Amniotic epithelial cell (primary cell): ENCODE results near the gene AK4.
"Not testable (repeated sequence)": the region's sequence is repeated elsewhere in the genome, so short reads cannot be mapped to it uniquely, and the experiment has no call there.

Experiments
- DNase-seq: peaks from one replicate; pipeline ENCODE4 v3.0.0-alpha.2; 2010; ENCODE audit warnings: low read depth

AK4 gene

DNA sequence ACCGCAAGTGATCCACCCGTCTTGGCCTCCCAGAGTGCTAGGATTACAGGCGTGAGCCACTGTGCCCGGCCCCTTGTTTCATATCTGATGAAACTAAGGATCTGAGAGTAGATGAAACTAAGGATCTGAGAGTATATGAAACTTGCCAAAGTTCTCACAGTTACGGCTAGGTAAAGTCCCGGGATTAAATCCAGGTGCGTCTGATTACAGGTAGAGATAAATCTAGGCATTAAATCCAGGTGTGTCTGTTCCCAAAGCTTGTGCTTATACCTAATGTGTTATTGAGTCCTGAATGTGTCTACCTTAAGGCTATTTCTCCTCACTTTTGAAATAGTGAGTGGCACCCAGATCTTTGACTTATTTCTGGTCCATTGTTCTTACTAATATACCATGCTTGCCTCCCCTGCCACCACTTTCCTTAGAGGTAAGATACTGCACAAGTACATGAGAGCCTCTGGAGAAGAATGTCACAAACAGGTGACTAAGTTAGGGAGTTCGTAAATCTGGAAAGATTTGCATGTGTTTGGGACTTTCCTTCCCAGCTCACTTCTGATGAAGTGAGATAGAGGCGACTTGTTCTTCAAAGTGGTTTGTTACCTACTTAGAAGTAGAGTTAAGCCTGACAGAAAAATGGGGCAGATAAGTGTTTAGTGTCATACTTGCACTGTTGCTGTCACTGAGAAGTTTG lies 66.5 kb downstream of the AK4 start:
- no peak for DNase-seq

DNA sequence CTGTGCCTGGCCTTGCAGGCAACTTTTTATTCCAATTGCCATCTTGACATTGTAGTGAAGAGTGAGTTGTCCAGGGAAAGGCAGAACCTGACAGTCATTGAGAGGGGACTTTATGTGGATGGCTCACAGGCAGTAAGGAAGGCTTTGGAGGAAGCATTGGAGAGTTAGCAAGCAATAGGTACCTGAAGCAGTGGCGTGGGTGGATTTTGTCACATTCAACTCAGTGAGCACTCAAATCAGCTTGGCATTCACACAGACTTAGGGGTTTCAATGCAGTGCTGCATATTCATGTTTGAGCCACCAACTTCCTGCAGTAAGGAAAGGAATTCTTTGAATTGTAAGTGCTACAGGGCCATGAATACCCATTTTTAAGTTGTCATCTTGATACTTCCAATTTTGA lies 69.0 kb downstream of the AK4 start:
- DNase-seq = no peak

DNA sequence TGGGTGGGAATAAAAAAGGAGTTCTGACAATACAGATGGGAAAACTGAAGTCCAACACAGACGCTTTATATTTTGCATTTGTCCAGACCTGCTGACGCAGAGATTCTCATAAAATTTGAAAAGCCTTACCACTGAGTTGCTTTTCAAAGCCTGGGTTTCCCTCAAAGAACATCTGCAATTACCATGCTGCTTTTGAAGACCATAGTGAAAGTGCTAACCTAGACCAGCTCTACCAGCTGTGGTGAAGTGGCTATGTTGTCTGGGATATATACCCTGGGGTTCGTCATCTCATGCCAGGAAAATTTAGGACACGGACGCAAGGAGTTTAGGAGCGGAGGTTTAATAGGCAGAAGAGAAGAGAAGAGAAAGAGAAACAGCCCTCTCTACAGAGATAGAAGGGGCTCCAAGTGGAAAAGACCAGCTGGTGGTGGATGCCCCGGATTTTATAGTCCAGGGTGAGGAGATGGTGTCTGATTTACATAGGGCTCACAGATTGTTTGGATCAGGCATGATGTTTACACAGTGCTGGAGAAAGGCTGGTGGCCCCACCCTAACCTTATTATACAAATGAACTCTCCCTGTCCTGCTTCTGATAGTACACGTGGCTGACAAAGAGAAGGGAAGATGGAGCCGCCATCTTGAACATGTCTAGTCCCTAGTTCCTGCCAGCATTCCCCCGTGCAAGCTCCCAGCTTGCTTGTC lies 73.8 kb downstream of the AK4 start:
- no peak for DNase-seq

DNA sequence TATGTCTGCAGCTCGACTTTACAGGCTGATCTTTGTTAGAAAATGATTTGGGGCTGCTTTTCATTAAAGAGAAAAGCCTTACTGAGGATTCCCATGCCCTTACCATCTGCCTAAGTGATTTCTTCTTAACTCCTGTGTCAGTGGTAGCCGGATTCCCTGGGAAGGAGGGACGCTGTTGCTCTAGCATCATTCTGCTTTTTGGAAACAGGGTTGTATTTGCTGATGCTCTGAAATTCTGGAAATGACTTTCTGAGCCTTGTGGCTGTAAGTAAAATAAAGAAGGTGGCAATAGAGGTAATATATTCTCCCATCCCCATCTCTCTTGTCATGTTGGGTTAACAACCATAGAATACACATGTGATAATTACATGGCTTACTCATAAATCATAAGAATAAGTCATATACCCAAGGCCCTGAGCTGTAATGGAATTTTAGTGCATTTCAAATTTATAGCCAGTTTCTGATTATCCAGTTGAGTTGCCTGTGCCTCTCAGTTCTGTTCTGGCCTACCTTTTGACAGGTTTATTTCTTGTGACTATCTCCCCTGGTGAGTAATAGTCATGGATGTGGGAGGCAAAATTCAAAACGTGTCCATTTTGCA lies 74.4 kb downstream of the AK4 start:
- no peak for DNase-seq

DNA sequence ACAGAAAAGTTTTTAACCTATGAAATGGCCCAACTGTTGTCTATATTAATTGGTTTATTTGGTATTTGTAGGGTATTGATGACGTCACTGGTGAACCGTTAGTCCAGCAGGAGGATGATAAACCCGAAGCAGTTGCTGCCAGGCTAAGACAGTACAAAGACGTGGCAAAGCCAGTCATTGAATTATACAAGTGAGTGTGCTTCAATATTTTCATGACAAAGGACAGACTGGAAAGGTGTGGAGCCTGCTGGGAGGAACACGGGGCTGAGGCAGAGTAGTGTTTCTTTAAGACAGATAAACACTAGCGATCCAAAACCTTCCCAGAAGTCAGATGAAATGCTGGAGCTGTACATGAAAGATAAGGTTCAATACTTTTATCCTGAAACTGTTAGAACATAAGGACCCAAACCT lies 76.7 kb downstream of the AK4 start:
- DNase-seq = no peak

DNA sequence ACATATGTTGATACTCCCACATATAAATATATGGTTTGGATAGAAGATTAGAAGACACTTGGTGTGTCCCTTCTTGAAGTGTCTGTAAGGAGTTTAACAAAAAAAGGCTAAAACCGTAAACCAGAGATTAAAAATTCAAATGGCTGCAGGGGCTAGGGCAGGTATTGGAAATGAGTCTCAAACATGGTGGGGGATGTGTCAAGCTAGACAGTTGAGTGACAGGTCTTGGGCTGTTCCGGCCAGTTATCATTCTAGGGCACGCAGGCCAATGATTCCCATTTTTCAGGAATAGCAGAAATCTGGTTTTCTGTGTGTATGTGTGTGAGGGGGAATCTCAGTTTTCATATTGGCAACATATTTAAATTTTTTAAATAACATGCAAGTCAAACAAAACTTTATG lies 77.2 kb downstream of the AK4 start:
- DNase-seq = no peak

DNA sequence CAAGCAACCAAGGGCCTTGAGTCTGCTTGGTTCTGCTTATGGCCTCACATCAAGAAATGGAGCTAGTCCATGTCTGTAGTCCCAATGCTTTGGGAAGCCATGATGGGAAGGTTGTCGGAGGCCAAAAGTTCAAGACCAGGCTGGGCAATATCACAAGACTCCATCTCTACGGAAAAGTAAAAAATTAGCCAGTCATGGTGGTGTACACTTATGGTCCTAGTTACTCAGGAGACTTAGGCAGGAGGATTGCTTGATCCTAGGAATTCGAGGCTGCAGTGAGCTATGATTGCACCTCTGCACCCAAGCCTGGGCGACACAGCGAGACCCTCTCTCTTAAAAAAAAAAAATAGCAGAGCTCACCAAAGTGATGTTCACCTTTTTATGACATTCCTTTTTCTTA lies 81.2 kb downstream of the AK4 start:
- DNase-seq = no peak

DNA sequence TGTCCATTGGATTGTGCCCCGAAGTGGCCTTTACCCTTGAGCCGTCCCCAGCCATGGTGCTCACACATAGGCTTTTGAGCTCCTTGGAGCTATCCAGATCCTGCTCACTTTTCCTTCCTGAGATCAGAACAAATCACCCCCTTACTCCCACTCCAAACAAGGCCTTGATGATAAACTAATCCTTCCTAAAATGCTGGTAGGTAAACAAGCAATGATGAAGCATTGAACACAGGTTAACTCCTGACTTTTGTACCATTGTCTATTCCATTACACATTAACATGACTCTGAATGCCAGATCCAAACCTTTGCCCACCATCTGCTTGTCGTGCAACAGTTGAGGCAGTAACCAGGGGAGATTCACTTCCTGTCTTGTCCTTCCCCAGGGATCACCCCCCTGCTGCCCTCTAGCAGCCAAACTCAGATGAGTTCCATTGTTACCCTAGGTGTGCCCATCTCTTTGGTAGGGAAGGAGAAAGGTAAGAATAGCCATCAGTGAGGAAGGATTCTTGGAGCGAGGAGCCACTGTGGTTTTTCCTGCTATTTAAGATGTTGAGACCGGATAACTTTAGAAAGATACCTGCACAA lies 81.8 kb downstream of the AK4 start:
- DNase-seq = no peak

DNA sequence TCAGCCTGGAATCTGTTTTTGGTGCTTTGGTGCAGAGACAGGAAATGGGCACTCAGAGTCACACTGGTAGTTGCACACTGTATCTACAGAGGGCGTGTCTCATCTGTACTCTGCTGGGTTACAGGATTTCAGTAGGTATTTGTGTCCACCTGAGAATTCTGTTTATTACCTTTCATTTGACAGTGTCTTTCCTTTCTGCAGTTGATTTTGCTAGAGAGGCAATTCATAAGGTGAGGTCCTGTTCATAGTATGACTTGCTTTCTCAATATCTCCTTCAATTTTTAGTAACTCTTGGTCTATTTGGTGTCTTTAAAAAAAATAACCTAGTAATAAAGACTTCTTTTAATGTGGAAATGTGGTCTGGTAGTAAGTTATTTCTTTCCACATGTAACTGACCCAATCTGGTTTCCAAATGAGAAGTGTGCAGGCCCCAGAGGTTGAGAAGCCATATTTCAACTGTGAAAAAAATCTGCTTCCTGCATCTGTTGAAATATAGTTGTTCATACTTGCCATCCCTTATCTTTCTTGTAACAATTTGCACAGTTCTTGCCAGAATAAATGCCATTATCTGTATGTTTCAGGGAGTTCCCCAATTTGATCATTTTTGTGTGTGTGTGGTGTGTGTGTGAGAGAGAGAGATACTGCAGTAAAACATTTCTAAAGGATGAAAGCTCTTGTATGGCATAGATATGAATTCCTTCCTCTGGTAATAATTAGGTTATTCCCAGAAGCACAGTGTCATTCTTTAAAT lies 82.9 kb downstream of the AK4 start:
- no peak for DNase-seq

DNA sequence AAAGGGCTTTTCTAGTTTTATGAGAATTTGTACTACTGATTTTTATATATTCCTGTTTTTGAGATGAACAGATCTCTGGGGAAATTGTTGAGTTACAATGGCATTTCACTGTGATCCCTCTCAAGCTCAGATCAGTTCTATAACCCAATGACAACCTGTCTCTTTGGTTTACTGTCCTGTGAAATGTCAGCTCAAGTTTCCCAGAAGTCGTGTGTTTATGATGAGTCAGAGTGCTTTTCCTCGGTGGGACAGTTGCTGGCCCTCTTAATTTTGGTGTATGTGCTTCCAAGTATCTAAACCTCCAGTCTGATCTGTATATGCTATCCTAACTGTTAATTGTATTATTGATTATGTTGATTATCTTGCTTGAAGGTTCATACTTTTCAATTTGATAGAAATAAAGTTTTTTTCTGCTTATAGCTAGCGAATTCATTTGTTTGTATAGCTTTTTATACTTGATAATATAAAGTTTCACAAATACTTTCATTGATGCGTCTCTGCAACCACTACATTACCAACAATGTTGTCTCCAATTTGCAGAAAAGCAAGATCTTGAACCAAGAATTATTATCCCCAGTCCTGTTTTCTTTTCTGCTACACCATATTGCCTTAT lies 83.8 kb downstream of the AK4 start:
- DNase-seq = no peak

DNA sequence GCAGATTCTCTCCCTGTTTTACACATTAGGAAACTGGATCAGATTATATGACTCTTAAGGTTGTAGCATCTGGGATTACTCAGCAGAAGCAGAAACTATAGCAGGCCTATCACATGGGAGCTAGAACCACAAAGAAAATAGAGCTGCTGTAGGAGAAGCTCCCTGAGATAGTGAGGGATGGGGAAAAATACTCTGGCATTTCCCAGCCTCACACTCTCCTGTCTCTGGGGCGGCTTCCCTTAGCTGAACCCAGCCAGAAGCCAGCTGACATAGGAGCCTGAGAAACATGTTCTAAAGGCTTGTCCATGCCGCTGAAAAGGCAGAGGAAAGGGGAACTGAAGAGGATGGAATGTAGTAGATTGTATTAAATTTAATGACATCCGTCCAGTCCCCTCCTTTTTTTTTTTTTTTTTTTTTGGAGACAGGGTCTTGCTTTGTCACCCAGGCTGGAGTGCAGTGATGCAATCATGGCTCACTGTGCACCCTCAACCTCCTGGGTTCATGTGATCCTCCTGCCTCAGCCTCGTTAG lies 84.5 kb downstream of the AK4 start:
- DNase-seq = peak; percentile 64

DNA sequence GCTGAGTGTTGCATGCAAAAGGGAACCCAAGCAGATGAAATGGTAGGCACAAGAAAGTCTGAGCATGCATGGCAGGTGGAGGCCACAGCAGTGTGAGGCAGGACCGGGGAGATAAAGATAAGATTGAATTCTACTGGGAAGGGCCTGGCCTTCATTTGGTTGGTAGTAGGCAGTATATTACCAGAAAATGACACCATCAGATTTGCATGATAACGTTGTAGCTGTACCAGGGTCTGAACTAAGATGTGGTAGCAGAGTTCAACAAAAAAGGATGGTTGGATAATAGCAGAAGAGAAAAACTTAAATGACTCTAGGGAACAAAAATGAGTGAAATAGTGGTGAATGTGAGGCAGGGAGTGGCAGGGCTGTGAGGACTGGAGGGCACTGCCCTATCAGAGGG lies 85.8 kb downstream of the AK4 start:
- no peak for DNase-seq

DNA sequence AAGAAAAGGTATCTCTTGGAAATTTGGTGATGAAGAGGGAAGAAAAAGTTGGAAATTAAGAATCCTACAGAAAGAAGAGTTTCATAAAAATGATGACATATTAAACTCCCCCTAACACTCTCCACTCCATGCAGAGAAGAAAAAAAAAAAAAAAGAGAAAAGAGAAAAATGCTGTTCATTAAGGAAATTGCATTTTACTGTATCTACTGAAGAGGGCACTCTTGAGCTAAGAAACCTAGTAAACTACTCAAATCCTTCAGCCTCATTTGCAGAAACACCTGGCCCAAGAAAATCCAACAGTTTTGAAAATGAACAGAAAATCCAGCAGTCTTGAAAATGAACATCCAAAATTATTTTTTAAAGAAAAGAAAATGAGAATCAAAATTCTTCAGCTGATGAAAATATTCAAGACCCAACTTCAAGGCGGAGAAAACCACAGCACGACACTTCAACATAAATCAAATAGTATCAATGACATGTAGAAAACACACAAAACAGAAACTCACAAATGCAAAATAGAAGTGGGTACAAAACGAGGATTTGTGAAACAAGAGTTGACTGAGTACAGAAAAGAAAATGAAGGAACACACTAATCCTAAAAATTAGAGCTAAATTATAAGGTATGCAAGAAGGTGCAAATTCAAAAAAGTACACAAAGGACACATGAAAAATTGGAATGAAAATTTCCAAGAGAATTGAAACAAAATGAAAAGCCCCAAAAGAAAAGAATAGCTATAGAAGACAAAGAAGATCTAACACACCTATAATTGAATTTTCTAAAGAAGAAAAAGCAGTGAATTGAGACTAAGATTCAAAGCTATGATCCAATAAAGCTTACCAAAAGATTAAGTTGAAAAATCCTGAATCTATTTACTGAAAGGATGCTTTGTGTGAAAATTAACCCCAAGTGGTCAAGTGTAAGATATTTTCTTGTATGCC lies 88.1 kb downstream of the AK4 start:
- DNase-seq = peak; percentile 60

DNA sequence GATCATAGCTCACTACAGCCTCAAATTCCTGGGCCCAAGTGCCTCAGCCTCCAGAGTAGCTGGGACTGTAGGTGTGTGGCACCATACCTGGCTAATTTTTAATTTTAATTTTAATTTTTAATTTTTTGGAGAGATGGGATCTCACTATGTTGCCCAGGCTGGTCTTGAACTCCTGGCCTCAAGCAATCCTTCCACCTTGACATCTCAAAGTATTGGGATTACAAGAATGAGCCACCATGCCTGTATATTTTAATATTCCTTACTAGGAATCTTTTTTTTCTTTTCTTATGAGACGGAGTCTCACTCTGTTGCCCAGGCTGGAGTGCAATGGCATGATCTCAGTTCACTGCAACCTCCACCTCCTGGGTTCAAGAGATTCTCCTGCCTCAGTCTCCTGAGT lies 89.1 kb downstream of the AK4 start:
- DNase-seq = not testable (repeated sequence)

DNA sequence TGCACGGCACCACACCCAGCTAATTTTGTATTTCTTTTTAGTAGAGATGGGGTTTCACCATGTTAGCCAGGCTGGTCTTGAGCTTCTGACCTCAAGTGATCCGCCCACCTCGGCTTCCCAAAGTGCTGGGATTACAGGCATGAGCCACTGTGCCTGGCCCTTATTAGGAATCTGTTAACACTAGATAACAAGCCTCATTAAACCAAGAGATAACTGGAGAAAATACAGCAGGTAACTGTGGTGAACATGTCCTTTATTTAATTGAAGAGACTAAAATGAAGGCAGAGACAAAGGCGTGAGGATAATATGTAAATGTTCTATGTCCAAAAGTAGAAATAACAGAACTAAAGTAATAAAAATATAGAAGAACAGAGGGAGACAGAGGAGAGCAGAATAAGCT lies 89.5 kb downstream of the AK4 start:
- DNase-seq = no peak

DNA sequence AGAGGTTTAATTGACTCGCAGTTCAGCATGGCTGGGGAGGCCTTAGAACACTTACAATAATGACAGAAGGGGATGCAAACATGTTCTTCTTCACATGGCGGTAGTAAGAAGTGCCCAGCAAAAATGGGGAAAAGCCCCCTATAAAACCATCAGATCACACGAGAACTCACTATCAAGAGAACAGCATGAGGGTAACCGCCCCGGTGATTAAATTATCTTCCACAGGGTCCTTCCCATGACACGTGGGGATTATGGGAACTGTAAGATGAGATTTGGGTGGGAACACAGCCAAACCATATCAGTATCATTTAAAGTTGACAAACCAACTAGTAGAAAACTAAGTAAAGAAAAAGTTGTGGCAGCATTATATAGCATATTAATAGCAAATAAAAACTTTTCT lies 90.0 kb downstream of the AK4 start:
- no peak for DNase-seq

DNA sequence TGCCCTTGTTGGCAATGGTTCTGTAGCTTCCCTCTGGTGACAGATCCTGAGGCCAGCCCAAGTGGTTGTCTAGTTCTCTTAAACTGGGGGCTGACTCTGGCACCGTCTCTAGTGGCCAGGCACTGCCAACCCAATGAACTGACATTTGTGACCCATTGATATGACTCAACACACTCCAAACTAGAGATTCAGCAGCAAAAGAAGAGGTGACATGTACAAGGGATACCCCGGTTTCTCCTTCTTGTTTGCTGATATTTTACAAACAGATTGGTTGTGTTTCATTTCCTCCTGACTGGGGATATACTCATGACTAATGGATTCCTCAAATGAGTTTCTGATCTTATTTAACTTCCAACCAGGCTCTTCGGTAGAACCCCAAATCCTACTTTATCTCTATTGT lies 95.5 kb downstream of the AK4 start:
- DNase-seq = no peak

DNA sequence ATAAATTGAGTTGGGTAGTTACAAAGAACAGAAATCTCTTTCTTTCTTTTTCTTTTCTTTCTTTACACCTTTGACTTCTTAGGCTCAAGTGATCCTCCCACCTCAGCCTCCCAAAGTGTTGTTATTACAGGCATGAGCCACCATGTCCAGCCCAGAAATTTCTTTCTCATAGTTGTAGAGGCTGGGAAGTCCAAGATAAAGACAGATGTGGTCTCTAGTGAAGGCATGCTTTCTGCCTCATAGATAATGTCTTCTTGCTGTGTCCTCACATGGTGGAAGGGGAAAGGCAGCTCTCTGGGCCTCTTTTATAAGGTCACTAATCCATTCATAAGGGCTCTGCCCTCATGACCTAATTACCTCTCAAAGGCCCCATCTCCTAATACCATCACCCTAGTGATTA lies 97.3 kb downstream of the AK4 start:
- no peak for DNase-seq

DNA sequence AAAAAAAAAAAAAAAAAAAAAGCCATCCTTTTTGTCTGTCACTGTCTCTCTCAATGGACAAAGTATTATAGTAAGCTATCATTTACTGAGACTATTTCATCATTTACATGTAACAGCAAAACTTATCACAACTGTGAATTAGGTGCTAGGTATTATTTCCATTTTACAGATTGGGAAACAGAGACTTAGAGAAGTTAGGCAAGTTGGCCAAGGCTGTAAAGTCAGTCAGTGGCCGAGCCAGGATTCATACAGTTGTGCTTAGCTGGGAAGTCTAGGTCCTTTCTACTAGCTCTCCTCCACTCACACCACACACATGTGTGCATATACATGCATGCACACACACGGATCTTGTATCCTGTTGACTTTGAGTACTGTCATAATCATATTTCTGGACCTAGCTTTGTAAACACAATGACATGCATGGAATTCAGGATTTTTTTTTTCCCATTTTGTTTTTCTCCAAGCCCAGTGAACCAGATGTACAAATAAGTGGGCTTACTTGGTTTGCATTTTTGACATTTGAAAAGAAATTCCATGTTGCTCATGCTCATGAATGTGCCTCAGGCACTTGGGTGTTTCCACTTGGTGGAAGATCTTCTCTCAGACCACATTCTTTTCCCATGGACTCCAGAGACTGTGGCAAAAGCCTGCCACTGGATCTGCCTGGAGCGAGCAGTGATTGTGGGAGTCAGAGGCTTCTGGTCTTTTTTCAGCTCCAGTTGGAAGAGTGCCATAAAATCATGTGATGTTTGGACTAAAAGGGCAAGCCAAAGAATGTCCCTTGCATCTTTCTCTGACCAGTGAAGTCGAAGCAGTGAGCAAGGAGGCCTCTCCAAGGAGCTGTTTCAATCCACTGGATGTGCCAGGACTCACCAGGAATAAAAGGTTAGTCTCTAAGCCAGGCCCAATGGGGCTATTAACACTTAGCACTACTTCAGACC lies 99.7 kb downstream of the AK4 start:
- DNase-seq = peak; percentile 90

DNA sequence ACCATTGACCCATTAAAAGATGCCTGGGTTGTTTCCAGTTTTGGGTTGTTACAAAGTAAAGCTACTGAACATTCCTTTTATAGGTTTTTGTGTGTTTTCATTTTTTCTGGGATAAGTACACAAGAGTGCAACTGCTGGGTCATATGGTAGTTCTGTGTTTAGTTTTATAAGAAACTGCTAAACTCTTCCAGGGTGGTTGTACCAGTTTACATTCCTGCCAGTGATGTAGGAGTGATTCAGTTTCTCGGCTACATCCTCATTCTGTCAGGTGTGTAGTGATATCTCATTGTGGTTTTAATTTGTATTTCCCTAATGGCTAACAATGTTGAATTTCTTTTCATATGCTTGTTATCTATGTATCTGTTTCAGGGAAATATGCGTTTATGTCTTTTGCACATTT lies 102.8 kb downstream of the AK4 start:
- DNase-seq = no peak
